HG03045 (cell line): ENCODE results near the gene TTC36.
A peak's percentile ranks its signal among the peaks of the same experiment; 100 is the strongest.
"Not testable (repeated sequence)": the region's sequence is repeated elsewhere in the genome, so short reads cannot be mapped to it uniquely, and the experiment has no call there.

Source experiments
- ATAC-seq: cut with Tn5 transposase; IDR thresholded peaks from one replicate; pipeline ENCODE4 v1.9.1; 2021; ENCODE audit warnings: mild to moderate bottlenecking, moderate library complexity; ENCODE audit not compliant: unreplicated experiment

Gene TTC36

GRCh38 chr11:118531597-118532084 is 4.4 kb downstream of the TTC36 start:
- ATAC-seq: no peak

DNA sequence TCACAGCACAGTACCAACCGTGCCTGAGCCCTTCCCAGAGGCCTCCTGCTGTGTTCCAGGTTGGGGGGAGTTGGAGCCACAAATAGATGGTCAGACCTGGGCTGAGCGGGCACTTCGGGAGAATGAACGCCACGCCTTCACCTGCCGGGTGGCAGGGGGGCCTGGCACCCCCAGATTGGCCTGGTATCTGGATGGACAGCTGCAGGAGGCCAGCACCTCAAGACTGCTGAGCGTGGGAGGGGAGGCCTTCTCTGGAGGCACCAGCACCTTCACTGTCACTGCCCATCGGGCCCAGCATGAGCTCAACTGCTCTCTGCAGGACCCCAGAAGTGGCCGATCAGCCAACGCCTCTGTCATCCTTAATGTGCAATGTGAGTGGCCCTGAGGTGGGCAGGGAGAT is 4.8 kb downstream of the TTC36 start:
- ATAC-seq: no peak

GRCh38 chr11:118532852-118533768 is 5.8 kb downstream of the TTC36 start:
- ATAC-seq: no peak

- ATAC-seq: no peak
Observed at GRCh38 chr11:118533769-118534729, 6.8 kb downstream of the TTC36 start.

DNA sequence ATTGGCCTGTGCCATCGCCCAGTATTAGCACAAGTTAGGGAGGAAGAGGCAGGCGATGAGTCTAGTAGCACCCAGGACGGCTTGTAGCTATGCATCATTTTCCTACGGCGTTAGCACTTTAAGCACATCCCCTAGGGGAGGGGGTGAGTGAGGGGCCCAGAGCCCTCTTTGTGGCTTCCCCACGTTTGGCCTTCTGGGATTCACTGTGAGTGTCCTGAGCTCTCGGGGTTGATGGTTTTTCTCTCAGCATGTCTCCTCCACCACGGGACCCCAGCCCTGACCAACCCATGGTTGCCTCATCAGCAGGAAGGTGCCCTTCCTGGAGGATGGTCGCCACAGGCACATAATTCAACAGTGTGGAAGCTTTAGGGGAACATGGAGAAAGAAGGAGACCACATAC is 8.0 kb downstream of the TTC36 start:
- ATAC-seq: no peak

DNA sequence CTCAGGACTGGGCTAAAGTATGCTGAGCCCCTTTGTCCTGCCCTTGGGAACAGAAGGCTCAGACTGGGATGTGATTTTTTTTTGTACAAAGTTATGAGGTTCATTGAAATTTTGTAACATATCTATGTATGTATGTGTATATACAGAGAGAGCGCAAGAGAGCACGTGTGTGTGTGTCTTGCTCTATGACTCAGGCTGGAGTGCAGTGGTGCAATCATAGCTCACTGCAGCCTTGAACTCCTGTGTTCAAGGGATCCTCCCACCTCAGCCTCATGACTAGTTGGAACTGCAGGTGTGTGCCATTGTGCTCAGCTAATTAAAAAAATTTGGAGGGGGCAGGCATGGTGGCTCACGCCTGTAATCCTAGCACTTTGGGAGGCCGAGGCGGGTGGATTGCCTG is 9.5 kb downstream of the TTC36 start:
- no peak for ATAC-seq

DNA sequence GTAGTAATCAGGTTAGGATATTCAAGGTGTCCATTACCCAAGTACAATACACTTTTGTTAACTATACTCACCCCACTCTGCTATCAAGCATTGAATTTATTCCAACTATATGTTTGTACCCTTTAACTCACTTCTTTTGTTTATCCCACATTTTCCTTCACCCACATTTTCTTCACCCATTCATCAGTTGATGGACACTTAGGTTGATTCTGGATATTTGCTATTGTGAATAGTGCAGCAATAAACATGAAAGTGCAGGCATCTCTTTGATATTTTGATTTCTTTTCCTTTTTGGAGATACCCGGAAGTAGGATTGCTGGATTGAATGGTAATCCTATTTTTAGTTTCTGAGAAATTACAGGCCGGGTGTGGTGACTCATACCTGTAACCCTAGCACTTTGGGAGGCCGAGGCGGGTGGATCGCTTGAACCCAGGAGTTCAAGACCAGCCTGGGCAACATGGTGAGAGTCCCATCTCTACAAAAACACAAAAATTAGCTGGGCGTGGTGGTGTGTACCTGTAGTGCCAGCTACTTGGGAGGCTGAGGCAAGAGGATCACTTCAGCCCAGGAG is 10.2 kb downstream of the TTC36 start:
- ATAC-seq: no peak

DNA sequence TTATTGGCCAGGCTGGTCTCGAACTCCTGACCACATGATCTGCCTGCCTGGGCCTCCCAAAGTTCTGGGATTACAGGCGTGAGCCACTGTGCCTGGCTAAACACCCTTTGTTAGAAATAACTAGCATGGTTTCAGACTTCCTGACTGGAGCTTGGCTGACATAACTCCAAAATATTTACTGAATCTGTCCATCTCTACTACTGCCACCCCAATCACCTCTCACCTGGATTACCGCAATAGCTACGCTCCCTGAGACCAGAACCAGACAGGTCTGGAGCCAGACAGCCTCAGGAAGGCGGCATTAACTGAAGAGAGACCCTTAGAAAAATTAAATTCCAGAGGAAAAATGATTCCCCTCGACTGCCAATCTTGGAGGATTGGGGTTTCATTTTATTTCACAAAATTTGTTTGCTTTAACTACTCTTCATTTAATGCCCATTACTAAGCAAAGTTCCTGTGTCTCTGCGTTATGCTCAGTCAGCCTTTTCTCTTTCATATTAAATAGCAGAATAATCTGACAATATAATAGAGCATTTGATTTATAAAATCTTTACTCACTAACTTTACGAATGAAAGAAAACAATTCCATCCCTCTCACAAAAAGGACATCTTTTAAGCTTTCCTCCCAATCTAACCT is 16.9 kb downstream of the TTC36 start:
- ATAC-seq: no peak

GRCh38 chr11:118544647-118545010 is 17.4 kb downstream of the TTC36 start:
- no peak for ATAC-seq

DNA sequence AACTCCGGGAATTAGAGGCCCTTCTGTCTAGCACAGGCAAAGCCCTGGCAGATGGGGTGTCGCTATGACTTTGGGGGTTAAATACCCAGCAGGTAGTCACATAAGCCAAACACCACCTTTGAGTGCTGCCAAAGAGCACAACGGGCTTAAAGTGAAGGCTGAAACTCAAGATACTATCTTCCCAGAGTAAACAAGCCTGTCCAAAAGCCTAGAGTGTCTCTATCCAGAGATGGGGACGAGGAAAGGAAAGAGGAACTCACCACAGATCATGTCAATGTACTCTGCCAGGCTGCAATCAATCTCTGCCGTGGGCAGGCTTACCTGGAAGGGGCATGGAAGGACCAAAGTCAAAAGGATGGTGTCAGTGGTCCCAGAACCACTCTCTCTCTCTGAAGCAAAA is 18.3 kb downstream of the TTC36 start:
- ATAC-seq: no peak

- ATAC-seq: no peak
Observed at GRCh38 chr11:118547132-118547531, 19.9 kb downstream of the TTC36 start.

- no peak for ATAC-seq
Observed at GRCh38 chr11:118552341-118552740, 25.1 kb downstream of the TTC36 start.

GRCh38 chr11:118560806-118561205 is 33.5 kb downstream of the TTC36 start:
- no peak for ATAC-seq

DNA sequence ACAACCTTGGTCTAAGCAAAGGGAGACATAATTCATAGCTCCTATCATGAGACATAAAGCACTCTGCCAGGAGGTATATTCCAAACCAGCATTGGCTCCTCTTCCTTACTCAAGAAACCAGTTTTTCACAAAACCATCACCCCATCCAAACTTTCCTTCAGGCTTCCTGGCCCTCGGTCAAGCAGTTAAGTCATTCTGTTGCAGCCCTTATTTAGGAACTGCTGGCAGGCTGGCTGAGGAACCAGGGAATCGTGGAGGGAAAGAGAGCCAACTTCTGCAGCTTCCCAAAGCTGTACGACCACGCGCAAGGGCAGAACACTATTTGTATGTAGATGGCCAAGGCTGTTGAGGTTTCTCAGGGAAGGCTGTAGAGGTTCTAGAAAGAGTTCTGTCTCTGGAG is 37.8 kb downstream of the TTC36 start:
- ATAC-seq: no peak

DNA sequence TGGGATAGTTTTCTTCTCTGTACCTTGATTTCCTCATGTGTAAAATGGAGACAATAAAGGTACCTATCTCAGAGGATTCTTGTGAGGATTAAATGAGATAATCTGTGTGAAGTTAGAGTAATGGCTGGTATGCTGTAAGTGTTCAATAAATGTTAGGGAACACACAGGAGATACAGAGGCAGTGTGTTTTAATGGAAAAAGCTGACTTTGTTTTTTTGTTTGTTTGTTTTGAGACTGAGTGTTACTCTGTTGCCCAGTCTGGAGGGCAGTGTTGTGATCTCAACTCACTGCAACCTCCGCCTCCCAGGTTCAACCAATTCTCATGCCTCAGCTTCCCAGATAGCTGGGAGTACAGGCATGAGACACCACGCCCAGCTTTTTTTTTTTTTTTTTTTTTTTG is 42.4 kb downstream of the TTC36 start:
- ATAC-seq: no peak

DNA sequence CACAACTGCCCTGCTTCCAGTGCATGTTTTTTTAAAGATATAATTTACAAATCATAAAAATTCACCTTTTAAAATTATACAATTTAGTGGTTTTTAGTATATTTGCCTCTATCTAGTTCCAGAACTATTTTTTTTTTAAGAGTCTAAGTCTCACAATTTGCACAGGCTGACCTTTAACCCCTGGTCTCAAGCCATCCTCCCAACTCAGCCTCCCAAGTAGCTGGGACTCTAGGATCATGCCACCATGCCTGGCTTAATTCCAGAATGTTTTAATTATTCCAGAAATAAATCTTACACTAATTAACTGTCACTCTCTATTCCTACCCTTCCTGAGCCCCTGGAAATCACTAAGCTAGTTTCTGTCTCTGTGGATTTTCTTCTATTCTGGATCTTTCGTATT is 43.5 kb downstream of the TTC36 start:
- no peak for ATAC-seq

GRCh38 chr11:118571701-118572060 is 44.4 kb downstream of the TTC36 start:
- ATAC-seq: not testable (repeated sequence)

DNA sequence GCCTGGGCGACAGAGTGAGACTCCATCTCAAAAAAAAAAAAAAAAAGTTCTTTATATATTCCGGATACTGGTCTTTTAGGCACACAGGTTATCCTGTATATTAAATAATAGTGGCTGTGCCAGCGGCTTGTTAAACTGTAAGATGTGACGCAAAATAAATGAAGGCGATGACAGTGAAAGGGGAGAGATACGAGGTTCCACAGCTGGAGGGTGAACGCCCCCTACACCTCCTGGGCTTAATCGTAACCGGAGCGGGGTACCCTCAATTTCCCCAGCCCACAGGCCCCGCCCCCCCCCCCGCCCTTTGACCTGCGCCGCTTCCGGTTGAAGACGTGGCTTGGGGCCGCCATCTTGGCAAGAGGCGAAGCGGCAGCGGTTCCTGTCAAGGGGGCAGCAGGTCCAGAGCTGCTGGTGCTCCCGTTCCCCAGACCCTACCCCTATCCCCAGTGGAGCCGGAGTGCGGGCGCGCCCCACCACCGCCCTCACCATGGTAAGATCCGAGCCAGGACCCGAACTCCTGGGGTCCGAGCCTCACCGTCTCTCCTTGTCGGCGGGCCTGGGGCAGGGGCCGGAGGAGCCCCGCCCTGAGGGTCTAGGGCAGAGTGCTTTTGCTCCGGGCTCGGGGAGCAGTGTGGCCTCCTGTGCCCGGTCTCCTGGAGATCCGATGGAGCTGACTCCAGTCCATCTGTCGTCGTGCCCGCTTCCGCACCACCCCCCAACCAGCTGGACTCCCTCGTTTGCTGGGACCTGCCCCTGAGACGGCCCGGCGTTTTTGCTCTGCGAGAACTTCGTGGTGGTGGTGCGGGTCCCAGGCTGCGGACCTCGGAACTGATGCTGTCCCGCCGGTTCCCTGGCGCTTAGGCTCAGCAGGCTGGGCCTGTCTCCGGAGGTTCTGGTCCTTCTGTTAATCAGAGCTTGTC is 45.0 kb downstream of the TTC36 start, which contains the start of gene ARCN1:
TSS of gene ARCN1 (plus strand) at position 349 of the 920 bp plus-strand sequence. CDS start at position 488, 139 bp downstream.
- peak; percentile 69 for ATAC-seq

- ATAC-seq: peak; percentile 24
Observed at GRCh38 chr11:118572981-118573550, 45.8 kb downstream of the TTC36 start.
